GM12872 (cell line): ENCODE measurements around the gene MACIR.

Experiments
- TF ChIP-seq, protein P1 (sequence below): IDR thresholded peaks from 3 replicates; pipeline ENCODE4 v1.5.1; 2011; ENCODE audit warnings: low read depth, mild to moderate bottlenecking, low read length, moderate library complexity; ENCODE audit not compliant: insufficient read depth

MACIR gene

DNA sequence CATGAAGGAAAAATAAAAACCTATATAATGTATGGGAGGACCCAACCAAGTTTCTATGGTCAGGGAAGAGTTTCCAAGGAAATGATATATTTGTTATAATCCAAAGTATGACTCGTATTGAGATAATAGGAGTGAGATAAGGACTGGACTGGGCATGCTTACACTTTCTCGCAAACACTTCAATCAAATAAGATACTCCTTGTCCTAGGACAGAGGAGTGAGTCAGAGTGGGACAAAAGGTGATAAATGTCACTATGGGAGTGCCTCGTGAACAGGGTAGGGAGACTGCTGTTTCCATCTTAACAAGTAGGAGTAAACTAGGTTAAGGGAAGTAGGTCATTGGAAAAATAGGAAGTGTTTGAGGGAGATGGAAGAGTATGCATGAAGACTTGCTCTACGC lies 47.2 kb downstream of the MACIR start:
- TF ChIP-seq, protein P1, sequence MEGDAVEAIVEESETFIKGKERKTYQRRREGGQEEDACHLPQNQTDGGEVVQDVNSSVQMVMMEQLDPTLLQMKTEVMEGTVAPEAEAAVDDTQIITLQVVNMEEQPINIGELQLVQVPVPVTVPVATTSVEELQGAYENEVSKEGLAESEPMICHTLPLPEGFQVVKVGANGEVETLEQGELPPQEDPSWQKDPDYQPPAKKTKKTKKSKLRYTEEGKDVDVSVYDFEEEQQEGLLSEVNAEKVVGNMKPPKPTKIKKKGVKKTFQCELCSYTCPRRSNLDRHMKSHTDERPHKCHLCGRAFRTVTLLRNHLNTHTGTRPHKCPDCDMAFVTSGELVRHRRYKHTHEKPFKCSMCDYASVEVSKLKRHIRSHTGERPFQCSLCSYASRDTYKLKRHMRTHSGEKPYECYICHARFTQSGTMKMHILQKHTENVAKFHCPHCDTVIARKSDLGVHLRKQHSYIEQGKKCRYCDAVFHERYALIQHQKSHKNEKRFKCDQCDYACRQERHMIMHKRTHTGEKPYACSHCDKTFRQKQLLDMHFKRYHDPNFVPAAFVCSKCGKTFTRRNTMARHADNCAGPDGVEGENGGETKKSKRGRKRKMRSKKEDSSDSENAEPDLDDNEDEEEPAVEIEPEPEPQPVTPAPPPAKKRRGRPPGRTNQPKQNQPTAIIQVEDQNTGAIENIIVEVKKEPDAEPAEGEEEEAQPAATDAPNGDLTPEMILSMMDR = no peak

DNA sequence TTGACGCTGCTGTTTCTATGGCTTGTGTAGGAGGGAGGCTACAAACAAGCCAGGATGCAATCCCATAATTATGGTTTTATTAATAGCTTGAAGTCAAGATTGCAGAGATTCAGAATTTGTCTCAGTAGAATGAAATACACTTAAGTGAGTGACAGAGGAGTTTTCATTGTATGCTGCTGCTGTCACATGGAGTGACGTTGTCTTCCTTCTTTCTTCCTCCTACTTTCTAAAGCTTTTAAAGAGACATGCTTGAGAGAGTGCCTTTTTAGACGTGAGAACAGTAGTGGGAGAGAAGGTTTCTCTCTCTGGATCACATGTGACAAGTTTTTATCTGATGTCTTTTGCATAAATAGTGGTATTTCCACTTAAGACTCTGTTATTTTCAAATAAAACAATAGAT lies 48.9 kb downstream of the MACIR start:
- TF ChIP-seq, protein P1 = no peak

- TF ChIP-seq, protein P1 = no peak
These were observed 50.2 kb downstream of the MACIR start for GRCh38 chr5:103308774-103309173.

- TF ChIP-seq, protein P1 = no peak
These were observed 54.5 kb downstream of the MACIR start for GRCh38 chr5:103313056-103313455.

- TF ChIP-seq, protein P1 = no peak
These were observed 56.9 kb downstream of the MACIR start for GRCh38 chr5:103315455-103315854.

DNA sequence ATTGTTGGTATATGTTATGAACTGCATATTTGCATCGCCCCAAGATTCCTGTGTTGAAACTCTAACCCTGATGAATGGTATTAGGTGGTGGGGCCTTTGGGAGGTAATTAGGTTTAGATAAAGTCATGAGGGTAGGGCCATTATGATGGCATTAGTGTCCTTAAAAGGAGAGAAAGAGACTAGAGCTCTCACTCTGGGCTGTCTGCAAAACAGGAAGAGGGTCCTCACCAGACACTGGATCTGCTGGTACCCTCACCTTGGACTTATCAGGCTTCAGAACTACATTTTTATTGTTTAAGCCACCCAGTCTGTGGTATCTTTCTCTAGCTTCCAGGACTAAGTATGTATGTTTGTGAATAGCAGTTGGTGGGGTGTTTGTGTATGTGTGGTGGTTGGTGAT lies 68.9 kb downstream of the MACIR start:
- TF ChIP-seq, protein P1 = no peak

DNA sequence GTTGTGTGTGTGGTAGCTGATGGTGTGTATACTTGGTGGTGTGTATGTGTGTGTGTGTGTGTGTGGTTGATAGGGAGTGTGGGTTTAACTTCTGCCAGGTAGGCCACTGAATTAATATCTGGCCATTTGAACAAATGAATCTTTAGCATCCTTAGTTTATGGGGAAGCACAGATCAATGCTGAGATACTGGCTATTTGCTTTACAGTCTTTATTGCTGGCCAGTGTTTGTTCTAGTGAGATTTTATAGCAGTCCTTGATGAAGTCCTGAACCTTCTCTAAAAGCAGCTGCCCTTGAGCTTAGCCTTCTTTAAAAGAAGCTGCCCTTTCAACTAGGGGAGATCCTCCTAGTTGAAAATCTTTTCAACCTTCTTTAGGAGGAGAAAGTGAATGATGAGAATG lies 69.3 kb downstream of the MACIR start:
- TF ChIP-seq, protein P1 = no peak
